Measurements from ENCODE around the gene RXRB. TPM values are rescaled to one million over a fixed set of nuclear protein-coding genes. Genes with fewer than 3 reads are reported as not detected.
A peak's percentile ranks its signal among the peaks of the same experiment; 100 is the strongest.

Gene RXRB
- polyA plus RNA-seq, 1 of the 3 experiments (the other 2 are of a cell fraction): 45.8 TPM

DNA sequence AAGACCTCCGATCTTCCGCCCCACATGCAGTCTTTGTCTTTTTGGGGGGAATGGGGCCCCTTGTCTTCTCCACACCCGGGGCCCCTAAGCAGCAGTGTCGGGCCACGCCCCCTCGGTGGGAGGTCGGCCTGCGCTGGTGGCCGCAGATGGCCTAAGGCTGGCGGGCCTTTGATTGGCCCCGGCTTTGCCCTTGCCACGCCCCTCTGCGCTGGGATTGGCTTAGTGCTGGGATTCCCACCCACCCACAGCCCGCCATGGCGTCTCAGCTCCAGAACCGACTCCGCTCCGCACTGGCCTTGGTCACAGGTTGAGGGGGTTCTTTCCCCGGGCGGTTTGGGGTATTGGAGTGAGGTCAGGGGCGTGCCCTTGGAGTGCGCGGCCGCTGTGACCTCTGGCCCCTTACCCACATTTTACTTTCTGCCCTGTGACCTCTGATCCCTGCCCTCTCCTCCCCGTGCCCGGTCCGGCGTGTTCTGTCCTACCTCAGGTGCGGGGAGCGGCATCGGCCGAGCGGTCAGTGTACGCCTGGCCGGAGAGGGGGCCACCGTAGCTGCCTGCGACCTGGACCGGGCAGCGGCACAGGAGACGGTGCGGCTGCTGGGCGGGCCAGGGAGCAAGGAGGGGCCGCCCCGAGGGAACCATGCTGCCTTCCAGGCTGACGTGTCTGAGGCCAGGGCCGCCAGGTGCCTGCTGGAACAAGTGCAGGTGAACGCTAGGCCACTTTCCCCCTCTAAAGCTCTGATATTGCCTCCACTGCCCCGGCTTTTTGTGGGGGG, 4.1 kb upstream of the RXRB start, which contains the start of gene HSD17B8 (continued):
- TF ChIP-seq, protein P1, sequence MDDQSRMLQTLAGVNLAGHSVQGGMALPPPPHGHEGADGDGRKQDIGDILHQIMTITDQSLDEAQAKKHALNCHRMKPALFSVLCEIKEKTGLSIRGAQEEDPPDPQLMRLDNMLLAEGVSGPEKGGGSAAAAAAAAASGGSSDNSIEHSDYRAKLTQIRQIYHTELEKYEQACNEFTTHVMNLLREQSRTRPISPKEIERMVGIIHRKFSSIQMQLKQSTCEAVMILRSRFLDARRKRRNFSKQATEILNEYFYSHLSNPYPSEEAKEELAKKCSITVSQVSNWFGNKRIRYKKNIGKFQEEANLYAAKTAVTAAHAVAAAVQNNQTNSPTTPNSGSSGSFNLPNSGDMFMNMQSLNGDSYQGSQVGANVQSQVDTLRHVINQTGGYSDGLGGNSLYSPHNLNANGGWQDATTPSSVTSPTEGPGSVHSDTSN (IDR thresholded peaks at IDR 0.05): peak; percentile 41

DNA sequence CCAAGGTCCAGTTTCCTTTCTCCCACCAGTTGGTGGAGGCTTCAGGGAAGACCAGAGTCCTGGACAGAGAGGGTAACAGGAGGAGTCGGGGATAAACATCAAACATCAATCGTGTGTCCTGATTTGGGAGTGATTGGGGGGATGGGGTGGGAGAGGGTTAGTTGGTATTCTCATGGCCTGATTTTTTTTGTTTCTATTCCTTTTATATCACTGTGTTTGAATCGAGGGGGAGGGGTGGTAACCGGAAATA, 3.6 kb upstream of the RXRB start:
- Histone ChIP-seq H3K9me3 (no peaks in the 10 kb centered on the region), H3K36me3 (replicated peaks in 1 of 2; ENCODE audit: control insufficient read depth in 1 of 2, insufficient read depth in 2 of 2, low read length in 1 of 2) (peaks cover 17 to 20% of the 10 kb centered on the region in 2 experiments), H3K4me2 (peak overlapping the region; percentile 98; the same call in 1 of the 2 replicates), H3K4me3 (ENCODE audit: low read depth in 2 of 2, low read length in 1 of 2) (0 out of 4 replicates have a peak overlapping the region, but pooled peaks of 1 of the 2 experiments have one; percentile 78), H3K27ac (ENCODE audit: low read depth in 2 of 2, low read length in 1 of 2) (peak overlapping the region; percentile 1 to 2; a peak in 2 of 4 replicates), H4K20me1 (ENCODE audit: insufficient read depth) (peaks cover 6% of the 10 kb centered on the region; the same call in 1 of the 2 replicates), H3K79me2 (ENCODE audit: insufficient read depth) (peaks cover 59% of the 10 kb centered on the region), H3F3A (replicated peaks; ENCODE audit: insufficient read depth) (peaks cover 21% of the 10 kb centered on the region), H3K27me3 (ENCODE audit: insufficient read depth) (no peaks in the 10 kb centered on the region), H2AFZ (ENCODE audit: low read depth) (no peak overlapping the region), H3K9me2 (no peaks in the 10 kb centered on the region), H3K4me1 (ENCODE audit: control insufficient read depth in 1 of 2, insufficient read depth in 2 of 2, low read depth in 1 of 2, low read length in 1 of 2) (peaks cover 28 to 42% of the 10 kb centered on the region in 2 experiments), H3K9ac (no peak overlapping the region)
- POLR2A ChIA-PET: interaction anchor here (1.0 to 1.3 kb wide), 2 partner anchors 44 to 232 kb away, joined by 5 to 7 read pairs; no protein-coding TSS in a partner anchor
- TF ChIP-seq TAF1 (IDR thresholded peaks at IDR 0.05; ENCODE audit: borderline replicate concordance, low read depth, low read length): no peak
- DNase-seq: no peak
- WGBS (ENCODE audit: low lambda C conversion rate): 1% methylated on average over 4 of the region's 4 CpGs
- CTCF ChIA-PET: interaction anchor here (1.0 to 2.4 kb wide), 3 partner anchors 8 to 189 kb away, joined by 3 to 16 read pairs (median 4); no protein-coding TSS in a partner anchor

DNA sequence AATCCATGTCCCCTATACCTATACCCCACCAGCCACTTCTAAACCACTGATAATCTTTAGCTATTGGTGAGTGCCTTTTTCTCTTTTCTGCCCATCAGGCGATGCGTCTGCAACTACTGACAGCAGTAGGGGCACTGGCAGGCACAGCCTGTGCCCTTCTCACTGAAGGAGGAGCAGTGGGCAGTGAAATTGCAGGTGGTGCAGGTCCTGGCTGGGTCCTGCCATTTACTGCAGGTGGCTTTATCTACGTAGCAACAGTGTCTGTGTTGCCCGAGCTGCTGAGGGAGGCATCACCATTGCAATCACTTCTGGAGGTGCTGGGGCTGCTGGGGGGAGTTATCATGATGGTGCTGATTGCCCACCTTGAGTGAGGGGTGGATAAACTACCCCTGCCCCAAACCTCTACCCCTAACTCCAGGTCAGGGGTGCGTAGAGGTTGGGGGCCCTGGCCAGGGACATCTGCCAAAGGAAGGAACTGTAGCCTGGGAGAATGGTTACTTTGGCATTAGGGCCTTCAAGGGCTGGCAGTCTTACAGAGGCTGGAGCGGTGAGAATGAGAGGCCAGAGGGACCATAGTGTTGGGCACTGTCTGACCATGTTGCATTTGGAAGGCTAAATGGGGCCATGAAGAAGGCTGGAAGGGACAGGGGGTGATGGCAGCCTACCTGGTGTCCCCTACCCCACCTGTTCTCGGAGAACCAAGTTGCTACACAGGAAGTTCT, 3.1 kb upstream of the RXRB start:
- Histone ChIP-seq H3K79me2 (ENCODE audit: insufficient read depth) (peaks cover 60% of the 10 kb centered on the region), H3K9ac (no peak overlapping the region), H3K9me2 (no peaks in the 10 kb centered on the region), H2AFZ (ENCODE audit: low read depth) (no peak overlapping the region), H3K4me2 (peak overlapping the region; percentile 98; the same call in 1 of the 2 replicates), H3K27ac (ENCODE audit: low read depth in 2 of 2, low read length in 1 of 2) (peak overlapping the region; percentile 1 to 2; a peak in 2 of 4 replicates), H3K9me3 (no peaks in the 10 kb centered on the region), H3K36me3 (replicated peaks in 1 of 2; ENCODE audit: control insufficient read depth in 1 of 2, insufficient read depth in 2 of 2, low read length in 1 of 2) (peaks cover 17 to 20% of the 10 kb centered on the region in 2 experiments), H3K4me1 (ENCODE audit: control insufficient read depth in 1 of 2, insufficient read depth in 2 of 2, low read depth in 1 of 2, low read length in 1 of 2) (peaks cover 28 to 45% of the 10 kb centered on the region in 2 experiments; a peak in 3 of 4 replicates), H3F3A (replicated peaks; ENCODE audit: insufficient read depth) (peaks cover 18% of the 10 kb centered on the region), H3K4me3 (ENCODE audit: low read depth in 2 of 2, low read length in 1 of 2) (no peak overlapping the region), H3K27me3 (ENCODE audit: insufficient read depth) (no peaks in the 10 kb centered on the region), H4K20me1 (ENCODE audit: insufficient read depth) (peaks cover 11% of the 10 kb centered on the region; the same call in 1 of the 2 replicates)
- no peak for DNase-seq
- CTCF ChIA-PET: no interaction called here
- 85% methylated on average over 6 of the region's 7 CpGs for WGBS (ENCODE audit: low lambda C conversion rate)
- POLR2A ChIA-PET: no interaction called here
- TF ChIP-seq FOSL2 (IDR thresholded peaks at IDR 0.05; ENCODE audit: borderline replicate concordance, low read depth) (no peak), SMC3 (IDR thresholded peaks at IDR 0.05; ENCODE audit: low read depth, low read length) (no peak), GATA2 (CRISPR knock-in tag; IDR thresholded peaks at IDR 0.05) (no peak), RAD21 (IDR thresholded peaks at IDR 0.05; ENCODE audit: low read length) (no peak), NFIC (IDR thresholded peaks at IDR 0.05; ENCODE audit: borderline replicate concordance) (no peak), RCOR1 (IDR thresholded peaks at IDR 0.05; ENCODE audit: low read length) (no peak), RXRA (IDR thresholded peaks at IDR 0.05; ENCODE audit: borderline replicate concordance, low read depth) (no peak), TAF1 (IDR thresholded peaks at IDR 0.05; ENCODE audit: borderline replicate concordance, low read depth, low read length) (no peak)
- TF ChIP-seq, protein P2, sequence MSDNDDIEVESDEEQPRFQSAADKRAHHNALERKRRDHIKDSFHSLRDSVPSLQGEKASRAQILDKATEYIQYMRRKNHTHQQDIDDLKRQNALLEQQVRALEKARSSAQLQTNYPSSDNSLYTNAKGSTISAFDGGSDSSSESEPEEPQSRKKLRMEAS (IDR thresholded peaks at IDR 0.05; ENCODE audit: low read depth): no peak
- TF ChIP-seq, protein P3, sequence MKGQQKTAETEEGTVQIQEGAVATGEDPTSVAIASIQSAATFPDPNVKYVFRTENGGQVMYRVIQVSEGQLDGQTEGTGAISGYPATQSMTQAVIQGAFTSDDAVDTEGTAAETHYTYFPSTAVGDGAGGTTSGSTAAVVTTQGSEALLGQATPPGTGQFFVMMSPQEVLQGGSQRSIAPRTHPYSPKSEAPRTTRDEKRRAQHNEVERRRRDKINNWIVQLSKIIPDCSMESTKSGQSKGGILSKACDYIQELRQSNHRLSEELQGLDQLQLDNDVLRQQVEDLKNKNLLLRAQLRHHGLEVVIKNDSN (IDR thresholded peaks at IDR 0.05; ENCODE audit: borderline replicate concordance, low read depth): no peak
- TF ChIP-seq, protein P4, sequence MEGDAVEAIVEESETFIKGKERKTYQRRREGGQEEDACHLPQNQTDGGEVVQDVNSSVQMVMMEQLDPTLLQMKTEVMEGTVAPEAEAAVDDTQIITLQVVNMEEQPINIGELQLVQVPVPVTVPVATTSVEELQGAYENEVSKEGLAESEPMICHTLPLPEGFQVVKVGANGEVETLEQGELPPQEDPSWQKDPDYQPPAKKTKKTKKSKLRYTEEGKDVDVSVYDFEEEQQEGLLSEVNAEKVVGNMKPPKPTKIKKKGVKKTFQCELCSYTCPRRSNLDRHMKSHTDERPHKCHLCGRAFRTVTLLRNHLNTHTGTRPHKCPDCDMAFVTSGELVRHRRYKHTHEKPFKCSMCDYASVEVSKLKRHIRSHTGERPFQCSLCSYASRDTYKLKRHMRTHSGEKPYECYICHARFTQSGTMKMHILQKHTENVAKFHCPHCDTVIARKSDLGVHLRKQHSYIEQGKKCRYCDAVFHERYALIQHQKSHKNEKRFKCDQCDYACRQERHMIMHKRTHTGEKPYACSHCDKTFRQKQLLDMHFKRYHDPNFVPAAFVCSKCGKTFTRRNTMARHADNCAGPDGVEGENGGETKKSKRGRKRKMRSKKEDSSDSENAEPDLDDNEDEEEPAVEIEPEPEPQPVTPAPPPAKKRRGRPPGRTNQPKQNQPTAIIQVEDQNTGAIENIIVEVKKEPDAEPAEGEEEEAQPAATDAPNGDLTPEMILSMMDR (IDR thresholded peaks at IDR 0.05): no peak

Data from SK-N-SH (cell line).